Hematopoietic multipotent progenitor cell treated with erythropoietin and hydrocortisone succinate and interleukin-3 and kit ligand, for 4 days (in vitro differentiated cells): ENCODE measurements around the gene HUS1B.
"Not testable (repeated sequence)": the region's sequence is repeated elsewhere in the genome, so short reads cannot be mapped to it uniquely, and the experiment has no call there.

ENCODE experiments used
- DNase-seq: peaks from one replicate; pipeline ENCODE4 v3.0.0-alpha.2; 2015

Gene HUS1B

GRCh38 chr6:656460-657252 is at the start of gene HUS1B:
HUS1B (minus strand) TSS chr6:657100; CDS start chr6:656944, 156 bp downstream.
- no peak for DNase-seq

- DNase-seq = no peak
Measured at GRCh38 chr6:706146-706545, 49.2 kb upstream of the HUS1B start.

- no peak for DNase-seq
Measured at GRCh38 chr6:705047-705446, 48.1 kb upstream of the HUS1B start.

- no peak for DNase-seq
Measured at GRCh38 chr6:704046-704445, 47.1 kb upstream of the HUS1B start.

GRCh38 chr6:703552-703951 is 46.7 kb upstream of the HUS1B start:
- no peak for DNase-seq

- no peak for DNase-seq
Measured at GRCh38 chr6:701700-702479, 45.0 kb upstream of the HUS1B start.

GRCh38 chr6:701215-701614 is 44.3 kb upstream of the HUS1B start:
- no peak for DNase-seq

DNA sequence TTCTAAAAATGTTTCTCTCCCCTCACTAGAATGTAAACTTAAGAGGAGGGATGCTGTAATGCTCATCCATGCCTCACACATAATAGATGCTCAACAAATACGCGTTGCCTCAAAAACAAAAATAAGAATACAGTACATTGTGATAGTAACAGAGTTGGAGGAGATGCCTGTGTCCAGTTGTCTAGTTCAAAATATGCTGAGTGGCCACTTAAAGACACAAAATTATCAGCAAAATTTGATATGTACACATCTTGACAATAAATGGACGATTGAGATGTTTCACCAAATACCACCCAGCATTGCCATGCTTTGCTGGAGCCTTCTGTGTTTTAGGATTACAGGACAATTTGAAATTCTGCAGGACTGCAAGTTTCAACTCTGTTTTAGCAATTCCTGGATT is 43.6 kb upstream of the HUS1B start:
- no peak for DNase-seq

DNA sequence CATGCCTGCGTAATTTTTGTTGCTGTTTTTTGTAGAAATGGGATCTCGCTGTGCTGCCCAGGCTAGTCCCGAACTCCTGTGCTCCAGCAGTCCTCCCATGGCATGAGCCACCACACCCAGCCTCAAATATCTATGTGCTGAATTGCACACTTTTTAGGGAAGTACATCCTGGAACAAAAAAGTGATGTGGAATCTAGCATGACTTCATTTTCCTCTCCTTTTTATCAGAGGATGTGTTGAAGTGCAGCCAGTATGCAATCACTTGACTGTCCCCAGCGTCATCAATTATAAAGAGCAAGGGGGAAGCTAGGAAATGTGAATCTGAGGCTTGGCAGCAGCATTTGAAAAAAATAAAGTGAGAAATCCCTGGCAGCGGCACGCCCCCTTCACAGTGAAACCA is 42.4 kb upstream of the HUS1B start:
- DNase-seq = no peak

- DNase-seq = not testable (repeated sequence)
Measured at GRCh38 chr6:694431-695126, 37.7 kb upstream of the HUS1B start.

DNA sequence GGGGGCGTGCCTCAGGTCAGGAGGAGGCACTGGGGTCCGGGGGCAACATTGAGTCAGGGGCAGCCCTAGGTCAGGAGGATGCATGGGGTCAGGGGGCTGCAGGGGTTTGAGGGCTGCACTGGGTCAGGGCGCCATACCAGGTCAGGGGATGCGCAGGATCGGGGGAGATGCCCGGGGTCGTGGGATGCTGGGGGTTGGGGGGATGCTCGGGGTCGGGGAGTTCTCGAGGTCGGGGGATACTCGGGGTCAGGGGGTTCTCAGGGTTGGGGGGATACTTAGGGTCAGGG is 36.8 kb upstream of the HUS1B start:
- DNase-seq = no peak

DNA sequence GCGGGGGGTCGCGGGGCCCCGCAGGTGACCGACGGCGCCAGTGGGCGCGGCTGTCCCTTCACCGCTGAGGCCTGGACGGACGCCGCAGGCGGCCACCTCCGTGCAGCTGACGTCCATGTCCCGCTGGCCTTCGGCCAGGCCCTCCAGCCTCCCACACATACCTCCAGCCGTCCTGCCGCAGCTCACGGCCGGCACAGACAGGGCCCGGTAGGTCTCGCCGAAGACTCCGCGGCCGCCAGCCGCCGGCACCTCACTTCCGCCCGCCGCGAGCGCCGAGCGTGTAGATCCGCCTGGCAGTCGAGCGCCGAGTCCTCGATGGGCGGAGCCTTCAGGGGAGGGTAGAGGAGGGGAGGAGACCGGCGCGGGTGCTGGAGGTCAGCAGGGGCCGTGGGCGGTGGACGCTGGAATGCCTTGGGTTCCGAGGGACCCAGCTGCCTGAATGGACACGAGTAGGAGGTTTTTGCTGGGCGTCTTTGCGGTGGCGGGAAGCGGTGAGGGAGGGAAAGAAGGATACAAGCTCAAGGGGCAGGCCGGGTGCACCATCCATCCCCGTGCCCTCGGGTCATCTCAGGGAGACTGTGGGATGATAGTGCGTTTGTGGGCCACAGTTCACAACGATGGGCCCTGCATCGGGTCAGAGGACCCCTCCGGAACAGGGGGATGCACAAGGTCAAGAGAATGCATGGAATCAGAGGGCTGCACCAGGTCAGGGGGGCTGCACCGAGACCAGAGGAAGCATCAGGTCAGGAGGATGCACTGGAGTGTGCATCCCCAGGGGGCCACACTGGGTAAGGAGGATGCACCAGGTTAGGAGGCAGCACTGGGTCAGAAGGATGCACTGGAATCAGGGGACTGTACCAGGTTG is 36.2 kb upstream of the HUS1B start, which contains the start of gene EXOC2:
TSS of gene EXOC2 (minus strand) at position 282 of the 865 bp plus-strand sequence. CDS start 55,321 bp downstream, outside the sequence.
- peak; percentile 92 for DNase-seq

- DNase-seq = peak; percentile 79
Measured at GRCh38 chr6:692356-692851, 35.5 kb upstream of the HUS1B start.

DNA sequence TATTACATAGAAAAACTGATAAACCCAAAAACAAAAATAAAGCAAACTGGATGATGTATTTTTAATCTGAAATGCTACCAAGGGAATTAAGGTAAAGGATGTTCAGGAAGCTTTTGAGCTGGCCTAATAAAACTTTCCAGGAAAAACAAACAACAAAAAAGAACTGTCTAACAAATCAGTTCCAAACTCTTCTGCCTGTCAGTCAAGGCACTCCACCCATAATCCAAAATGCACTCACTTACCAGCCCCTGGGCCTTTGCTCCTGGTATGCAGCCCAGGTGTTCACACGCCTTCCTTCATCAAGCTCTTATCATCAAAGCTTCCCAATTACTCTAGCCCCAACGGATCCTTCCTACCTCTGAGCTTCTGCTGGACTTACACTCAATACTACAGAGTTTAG is 32.3 kb upstream of the HUS1B start:
- DNase-seq = no peak

GRCh38 chr6:686497-686896 is 29.6 kb upstream of the HUS1B start:
- DNase-seq = no peak

DNA sequence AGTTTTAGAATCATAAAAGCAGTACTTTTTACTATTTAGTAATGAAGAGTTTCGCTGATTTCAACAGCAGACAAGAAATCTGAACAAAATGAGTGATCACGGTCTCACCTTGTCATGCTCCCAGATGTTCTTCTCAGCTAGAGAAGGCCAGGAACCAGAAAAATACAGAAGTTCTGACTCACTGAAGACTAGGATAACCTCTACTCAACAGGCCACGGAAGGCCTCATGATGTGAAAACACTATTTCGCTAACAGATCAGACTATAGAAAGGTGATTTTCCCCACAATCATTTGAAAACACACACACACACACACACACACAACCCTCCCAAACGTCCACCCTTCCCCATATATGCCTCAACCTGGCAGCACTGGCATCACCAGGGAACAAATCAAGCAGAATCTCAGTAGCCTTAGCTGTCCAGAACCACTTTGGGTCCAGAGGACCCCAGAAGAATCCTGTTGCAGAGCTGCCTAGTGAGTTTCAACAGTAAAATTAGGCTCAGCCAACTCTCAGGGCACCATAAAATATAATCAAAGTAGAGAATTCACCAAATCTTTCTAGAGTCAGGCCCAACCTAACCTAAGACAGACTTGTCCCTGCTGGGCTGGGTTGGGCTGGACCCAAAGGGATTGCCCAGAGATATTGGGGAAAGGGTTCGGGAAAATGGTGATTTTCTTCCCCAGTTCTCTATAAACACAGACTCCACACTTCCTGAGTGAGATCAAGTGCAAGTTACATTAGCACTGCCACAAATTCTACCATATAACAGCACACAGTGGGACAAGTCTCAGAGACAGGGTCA is 28.1 kb upstream of the HUS1B start:
- peak; percentile 16 for DNase-seq

DNA sequence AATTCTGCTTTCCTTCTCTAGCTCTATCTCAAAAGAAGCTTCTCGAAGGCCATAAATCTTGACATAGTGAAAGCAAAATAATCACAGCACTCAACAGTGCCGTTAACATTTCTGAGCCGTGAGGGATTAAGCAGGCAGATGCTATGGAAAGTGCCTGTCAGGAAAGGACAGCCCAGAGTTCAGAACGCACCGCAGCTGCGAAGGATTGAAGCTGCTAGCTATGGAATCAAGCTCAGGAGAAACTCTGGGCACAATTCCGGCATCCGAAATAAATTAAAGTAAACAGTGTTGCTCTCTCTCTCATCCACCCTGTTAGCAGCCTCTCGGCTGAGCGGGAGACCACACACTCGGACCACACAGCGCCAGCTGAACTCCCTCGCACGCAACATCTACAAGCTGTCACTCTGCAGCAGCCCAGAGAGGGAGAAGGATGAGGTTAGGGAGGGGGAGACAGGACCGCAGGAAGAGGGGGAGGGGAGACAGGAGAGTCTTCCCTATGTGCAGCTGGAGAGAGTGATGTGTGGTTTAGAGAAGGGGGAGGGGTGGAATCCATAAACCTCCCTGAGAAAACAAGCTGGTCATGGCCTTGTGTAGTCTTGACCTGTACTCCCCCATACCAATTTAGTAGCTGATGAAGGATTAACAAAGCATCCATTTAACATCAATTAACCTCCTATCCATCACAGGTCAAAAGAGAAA is 27.0 kb upstream of the HUS1B start:
- DNase-seq = peak; percentile 84

DNA sequence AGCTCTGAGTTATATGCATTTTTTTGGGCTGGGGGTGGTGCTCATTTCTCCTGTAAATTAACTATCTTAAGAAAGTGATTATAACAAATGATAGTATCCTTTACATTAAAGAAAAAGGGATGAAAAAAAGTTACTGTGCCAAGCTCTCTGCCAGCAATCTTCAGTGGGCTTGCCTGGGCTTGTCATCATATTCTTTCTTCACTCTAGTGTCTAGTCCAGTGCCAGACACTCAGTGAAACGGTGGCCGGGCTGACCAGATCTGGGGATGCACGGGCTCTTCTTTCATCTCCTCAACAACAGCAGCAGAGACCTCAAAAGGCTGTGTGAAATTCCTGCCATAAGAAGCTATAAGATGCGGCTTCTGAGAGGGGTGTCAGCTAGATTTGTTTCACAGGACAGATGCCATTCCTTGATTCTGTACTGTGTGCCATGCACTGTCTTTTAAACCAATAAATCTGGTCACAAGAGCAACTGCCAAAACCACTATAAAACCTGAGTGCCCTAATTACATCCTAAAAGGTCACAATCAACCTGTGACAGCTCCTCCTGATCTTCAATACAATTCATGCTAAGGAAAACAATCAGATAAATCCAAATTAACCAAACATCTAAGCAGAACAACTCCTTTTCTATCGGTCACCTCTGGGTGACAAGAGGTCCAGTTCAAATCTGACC is 23.9 kb upstream of the HUS1B start:
- DNase-seq = no peak

GRCh38 chr6:680251-680650 is 23.4 kb upstream of the HUS1B start:
- DNase-seq = no peak

DNA sequence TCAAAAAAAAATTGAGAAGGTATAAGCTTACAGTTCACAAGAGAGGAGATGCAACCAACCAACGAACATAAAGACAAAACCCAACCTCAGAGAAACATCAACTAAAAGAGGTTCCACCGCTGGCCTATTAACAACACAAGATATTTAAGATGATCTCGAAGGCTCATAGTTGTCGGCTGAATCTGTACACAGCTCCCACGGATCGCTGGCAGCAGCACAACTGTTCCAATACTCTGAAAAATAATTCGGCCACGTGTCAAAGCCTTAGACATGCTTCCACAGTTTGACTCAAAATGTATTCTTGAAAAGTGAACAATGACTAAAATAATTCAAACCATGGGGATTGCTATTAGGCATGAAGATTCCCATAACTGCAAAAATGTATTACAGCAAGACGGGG is 22.4 kb upstream of the HUS1B start:
- DNase-seq = no peak
